Inferior parietal cortex (tissue), 1 donor: ENCODE measurements around the gene ALOX15B.
"Not testable (repeated sequence)": the region's sequence is repeated elsewhere in the genome, so short reads cannot be mapped to it uniquely, and the experiment has no call there.

Experiments used
- DNase-seq: peaks from one replicate; pipeline ENCODE4 v3.0.0-alpha.2; 2016; ENCODE audit errors: extremely low spot score

ALOX15B gene

GRCh38 chr17:8062807-8063483 lies 24.1 kb downstream of the ALOX15B start:
- DNase-seq: no peak

- no peak for DNase-seq
Measured at GRCh38 chr17:8063761-8064534, 25.1 kb downstream of the ALOX15B start.

DNA sequence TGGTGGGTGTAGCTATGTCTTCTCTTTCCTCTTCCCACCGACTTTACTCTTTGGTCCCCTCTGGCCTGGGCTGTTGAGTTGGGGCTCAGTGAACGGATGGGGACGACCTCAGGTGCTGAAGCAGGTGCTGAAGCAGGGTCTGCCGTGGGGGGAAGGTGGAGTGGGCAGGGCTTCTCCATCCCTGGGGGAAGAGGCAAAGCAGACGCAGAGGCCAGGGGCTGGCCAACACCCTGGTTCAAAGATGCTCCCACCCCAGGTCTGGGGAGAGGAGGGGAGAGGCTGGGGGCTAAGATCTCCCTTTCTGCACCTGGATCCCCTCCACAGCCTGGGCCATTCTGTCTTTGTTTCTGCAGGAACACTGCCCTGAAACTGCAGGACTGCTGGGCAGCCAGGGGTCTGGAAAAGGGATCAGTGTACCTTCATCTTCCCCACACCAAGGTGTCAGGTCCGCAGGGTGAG lies 25.7 kb downstream of the ALOX15B start:
- no peak for DNase-seq

GRCh38 chr17:8066841-8067775 lies 28.2 kb downstream of the ALOX15B start:
- DNase-seq: no peak

GRCh38 chr17:8067806-8068205 lies 28.9 kb downstream of the ALOX15B start:
- no peak for DNase-seq

GRCh38 chr17:8068736-8069586 lies 30.1 kb downstream of the ALOX15B start:
- no peak for DNase-seq

- no peak for DNase-seq
Measured at GRCh38 chr17:8069587-8069860, 30.7 kb downstream of the ALOX15B start.

DNA sequence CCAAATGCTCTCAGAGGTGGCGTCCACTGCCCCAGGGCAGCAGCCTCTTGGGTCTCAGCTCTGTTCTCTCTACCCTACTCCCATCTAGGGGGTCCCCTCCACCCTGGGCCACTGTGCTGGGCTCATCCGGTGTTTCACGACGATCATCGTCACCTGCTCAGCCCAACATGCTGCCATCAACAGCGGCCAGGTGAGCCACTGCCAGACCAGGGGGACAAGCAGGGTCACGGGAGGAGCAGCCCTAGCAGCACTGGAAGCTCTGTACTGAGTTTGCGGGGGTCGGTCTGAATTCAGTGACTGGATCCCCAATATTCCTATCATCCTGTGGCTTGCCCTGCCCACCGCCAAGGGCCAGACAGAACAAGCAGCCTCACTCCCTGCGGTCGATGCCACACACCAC lies 32.6 kb downstream of the ALOX15B start:
- DNase-seq: no peak

GRCh38 chr17:8072341-8072728 lies 33.5 kb downstream of the ALOX15B start:
- DNase-seq: no peak

- no peak for DNase-seq
Measured at GRCh38 chr17:8072729-8073461, 34.0 kb downstream of the ALOX15B start.

- peak; percentile 24 for DNase-seq
Measured at GRCh38 chr17:8073627-8074484, 35.0 kb downstream of the ALOX15B start.

- no peak for DNase-seq
Measured at GRCh38 chr17:8074554-8074953, 35.7 kb downstream of the ALOX15B start.

DNA sequence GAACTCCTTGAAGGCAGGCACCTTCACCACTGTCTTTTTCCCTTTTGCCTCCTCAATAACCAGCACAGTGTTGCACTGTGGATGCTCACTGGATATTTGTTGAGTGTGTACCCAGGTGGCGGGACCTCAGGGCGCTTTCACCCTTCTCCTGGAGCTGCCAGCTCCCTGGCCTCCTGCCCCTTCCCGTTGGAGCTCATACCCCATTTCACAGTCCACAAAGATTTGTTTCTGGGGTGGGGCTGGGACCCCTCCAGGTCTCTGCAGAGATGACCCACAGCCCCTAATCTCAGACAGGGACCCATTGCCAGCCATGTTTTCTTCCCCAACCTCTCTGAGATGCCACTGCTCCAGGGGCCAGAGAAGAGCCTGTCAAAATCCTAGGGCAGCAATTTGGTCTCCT lies 36.2 kb downstream of the ALOX15B start:
- no peak for DNase-seq

DNA sequence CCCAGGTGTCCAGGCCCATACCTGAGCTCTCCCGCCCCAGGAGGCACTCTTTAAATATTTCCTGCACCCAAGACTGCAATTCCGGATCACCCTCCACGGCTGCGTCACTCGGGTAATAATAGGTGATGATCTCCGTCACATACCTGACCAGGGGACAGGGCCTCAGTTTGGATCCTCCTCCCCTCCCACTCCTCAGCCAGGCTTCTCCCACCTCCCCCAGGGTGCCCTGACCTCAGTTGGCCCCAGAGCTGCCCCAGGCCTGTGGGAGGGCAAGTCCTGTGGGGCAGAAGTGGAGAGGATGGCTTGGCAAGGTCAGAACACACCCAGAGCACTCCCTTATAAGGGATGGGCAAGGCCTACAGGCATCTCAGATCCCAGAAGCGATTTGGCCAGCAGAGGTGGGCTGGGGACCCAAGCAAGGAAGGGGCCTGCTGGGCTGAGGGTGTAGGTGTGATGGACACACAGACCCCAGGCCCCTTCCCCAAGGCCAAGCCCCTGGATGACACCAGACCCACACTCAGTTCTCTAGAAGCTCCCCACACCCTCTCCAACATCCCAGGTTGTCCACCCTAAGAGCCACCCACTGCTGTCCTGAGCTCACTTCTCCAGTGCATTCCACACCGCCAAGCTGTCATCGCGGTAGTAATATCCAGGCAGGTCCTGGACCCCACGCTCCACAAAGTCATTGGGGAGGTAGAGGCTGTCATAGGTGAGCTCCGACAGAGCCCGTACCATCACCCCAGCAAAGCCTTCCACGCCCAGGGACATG lies 36.9 kb downstream of the ALOX15B start:
- no peak for DNase-seq

DNA sequence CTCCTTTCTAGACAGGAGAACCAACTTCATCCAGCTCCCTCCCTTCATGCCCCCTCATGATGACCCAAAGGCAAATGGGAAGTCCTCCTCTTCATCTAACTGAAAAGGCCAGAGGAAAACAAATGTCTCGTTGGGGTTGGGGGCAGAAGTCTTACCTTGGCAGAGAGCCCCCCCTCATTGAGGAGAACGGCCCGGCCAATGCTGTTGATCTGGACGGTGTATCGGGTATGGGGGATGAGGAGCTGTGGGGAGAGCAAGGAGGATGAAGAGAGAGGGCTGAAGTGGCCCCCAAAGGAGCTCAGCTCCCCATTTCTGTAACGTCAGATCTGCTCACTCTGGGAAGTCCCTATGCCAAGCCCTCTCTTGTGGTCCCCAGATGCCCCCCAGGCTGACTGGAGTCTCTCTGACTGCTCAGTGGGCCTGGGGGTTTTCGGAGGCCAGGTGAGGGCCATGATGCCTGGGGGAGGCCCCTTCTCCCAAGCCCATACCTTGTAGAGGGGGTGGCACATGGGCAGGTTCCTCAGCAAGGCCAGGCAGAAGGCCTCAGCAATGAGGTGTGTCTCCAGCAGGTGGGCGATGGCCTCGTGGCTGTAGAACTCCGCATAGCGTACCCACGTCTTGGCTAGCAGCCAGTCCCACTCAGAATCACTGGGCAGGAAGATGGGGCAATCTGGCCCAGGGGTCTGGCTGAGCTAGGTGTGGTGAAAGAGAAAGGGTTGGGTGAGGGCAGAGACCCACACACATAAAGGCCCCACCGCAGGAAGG lies 37.8 kb downstream of the ALOX15B start:
- no peak for DNase-seq

DNA sequence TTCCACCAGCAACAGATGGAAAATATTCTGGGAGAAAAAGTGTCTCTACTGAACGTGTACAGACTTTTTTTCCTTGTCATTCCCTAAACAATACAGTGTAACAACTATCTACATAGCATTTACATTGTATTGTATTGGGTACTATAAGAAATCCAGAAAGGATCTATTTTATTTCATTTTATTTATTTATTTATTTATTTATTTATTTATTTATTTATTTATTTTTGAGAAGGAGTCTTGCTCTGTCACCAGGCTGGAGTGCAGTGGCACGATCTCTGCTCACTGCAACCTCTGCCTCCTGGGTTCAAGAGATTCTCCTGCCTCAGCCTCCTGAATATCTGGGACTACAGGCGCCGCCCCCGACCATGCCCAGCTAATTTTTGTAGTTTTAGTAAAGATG lies 39.1 kb downstream of the ALOX15B start:
- not testable (repeated sequence) for DNase-seq

GRCh38 chr17:8079291-8080207 lies 40.7 kb downstream of the ALOX15B start:
- DNase-seq: peak; percentile 67
